ENCODE results near the gene PPP1R13B.

Gene PPP1R13B

DNA sequence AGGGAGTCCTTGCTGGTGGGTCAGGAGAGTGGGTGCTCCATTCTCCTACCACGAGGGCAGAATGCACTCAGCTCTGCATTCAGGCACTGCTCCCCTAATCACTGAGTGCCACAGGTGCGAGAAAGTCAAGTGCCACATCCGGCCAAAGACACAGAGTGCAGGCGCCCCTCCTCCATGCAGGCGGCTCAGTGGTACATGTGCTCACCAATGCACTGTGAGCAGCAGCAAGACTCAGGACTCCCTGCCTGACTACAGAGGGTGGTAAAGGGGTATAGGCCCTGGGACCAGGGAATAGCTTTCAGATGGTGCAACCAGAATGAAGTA is 98.9 kb downstream of the PPP1R13B start:
- DNase-seq (ENCODE audit: low read depth): no peak
- no peak overlapping the region for H3K4me3 ChIP-seq (ENCODE audit: low read length)
- TF ChIP-seq, protein P1, sequence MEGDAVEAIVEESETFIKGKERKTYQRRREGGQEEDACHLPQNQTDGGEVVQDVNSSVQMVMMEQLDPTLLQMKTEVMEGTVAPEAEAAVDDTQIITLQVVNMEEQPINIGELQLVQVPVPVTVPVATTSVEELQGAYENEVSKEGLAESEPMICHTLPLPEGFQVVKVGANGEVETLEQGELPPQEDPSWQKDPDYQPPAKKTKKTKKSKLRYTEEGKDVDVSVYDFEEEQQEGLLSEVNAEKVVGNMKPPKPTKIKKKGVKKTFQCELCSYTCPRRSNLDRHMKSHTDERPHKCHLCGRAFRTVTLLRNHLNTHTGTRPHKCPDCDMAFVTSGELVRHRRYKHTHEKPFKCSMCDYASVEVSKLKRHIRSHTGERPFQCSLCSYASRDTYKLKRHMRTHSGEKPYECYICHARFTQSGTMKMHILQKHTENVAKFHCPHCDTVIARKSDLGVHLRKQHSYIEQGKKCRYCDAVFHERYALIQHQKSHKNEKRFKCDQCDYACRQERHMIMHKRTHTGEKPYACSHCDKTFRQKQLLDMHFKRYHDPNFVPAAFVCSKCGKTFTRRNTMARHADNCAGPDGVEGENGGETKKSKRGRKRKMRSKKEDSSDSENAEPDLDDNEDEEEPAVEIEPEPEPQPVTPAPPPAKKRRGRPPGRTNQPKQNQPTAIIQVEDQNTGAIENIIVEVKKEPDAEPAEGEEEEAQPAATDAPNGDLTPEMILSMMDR (conservative IDR thresholded peaks at IDR 0.05; ENCODE audit: low read length): no peak

DNA sequence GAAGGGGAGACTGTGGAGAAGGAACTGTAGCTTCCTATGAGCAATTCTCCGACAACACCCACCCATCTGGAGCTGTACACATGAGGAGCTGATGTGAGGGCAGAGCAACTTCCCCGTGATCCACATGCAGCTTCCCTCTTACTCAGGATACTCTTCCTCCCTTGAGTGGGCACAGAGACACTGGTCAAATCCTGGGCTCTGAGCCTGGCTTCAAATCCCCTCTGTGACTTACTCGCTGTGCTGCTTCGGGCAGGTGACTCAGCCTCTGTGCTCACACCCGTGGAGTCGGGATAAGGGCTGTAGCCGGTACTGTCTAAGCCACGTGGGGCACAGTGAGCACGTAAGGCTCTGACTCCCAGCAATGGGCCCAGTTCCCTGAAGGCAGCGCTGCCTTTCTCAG is 100.7 kb downstream of the PPP1R13B start:
- peak; percentile 13 for DNase-seq (ENCODE audit: low read depth)
- H3K4me3 ChIP-seq (ENCODE audit: low read length): no peak overlapping the region

GRCh38 chr14:103745424-103745823 is 102.0 kb downstream of the PPP1R13B start:
- H3K4me3 ChIP-seq (ENCODE audit: low read length): no peak overlapping the region
- TF ChIP-seq, protein P1 (conservative IDR thresholded peaks at IDR 0.05; ENCODE audit: low read length): no peak
- no peak for DNase-seq (ENCODE audit: low read depth)

More for the DNA sequence above, 100.7 kb downstream of the PPP1R13B start:
- TF ChIP-seq, protein P1 (conservative IDR thresholded peaks at IDR 0.05; ENCODE audit: low read length): no peak

GRCh38 chr14:103744621-103745395 is 102.6 kb downstream of the PPP1R13B start:
- TF ChIP-seq, protein P1 (conservative IDR thresholded peaks at IDR 0.05; ENCODE audit: low read length): no peak
- no peak overlapping the region for H3K4me3 ChIP-seq (ENCODE audit: low read length)
- DNase-seq (ENCODE audit: low read depth): no peak

- TF ChIP-seq, protein P1 (conservative IDR thresholded peaks at IDR 0.05; ENCODE audit: low read length): no peak
- DNase-seq (ENCODE audit: low read depth): no peak
- no peak overlapping the region for H3K4me3 ChIP-seq (ENCODE audit: low read length)
Measured at GRCh38 chr14:103743691-103744090, 103.7 kb downstream of the PPP1R13B start.

DNA sequence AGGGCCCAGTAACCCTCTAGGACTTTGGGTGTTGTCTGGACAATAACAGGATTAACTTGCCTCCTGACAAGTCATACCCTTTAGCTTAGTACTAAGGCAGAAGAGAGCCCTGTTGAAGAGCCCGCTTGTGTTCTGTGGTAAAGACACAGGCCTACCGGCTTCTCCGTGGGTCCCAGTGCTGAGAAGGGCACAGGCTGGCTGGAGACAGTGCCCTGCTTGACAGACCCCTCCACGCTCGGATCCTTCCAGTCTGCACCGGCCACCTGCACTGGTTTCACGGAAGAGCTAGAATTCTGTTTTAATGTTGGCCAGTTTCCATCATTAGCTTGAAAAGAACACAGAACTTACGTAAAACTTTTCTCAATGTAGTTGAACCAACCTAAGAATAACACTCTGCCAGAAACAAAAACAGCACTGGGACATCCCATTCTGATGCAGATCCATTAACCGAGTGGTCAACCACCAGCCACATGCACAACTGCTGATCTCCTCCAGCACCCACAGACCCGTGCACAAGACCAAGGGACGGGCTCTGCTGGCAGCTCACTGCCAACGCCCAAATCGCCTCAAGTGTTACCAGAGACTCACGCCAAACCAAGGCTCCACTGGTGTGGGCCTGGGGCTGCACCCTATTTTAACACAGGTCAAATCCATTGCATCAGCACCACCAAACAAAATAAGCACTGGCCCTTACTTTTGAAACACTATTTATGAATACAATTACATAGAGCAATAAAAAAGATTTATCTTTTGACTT is 104.7 kb downstream of the PPP1R13B start:
- TF ChIP-seq, protein P1 (conservative IDR thresholded peaks at IDR 0.05; ENCODE audit: low read length): no peak
- no peak overlapping the region for H3K4me3 ChIP-seq (ENCODE audit: low read length)
- no peak for DNase-seq (ENCODE audit: low read depth)

DNA sequence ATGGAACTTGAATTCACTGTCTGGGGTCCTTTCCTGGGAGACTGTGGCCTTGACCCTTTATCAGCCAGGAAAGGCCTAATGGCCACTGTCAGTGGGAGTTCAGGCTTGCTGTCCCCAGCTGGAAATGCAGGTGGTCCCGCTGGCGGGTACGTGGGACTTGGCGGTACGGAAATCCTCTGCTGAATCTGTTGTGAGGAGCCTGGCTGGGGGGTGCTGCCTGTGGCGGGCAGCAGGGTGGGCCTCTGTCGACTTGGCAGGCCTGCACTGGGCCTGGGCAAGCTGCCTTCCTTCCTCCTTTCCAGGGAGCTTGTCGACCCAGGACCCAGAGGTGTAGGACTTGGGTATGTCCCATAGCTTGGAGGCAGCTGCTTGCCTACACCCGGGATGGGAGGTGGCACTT is 105.5 kb downstream of the PPP1R13B start:
- no peak overlapping the region for H3K4me3 ChIP-seq (ENCODE audit: low read length)
- TF ChIP-seq, protein P1 (conservative IDR thresholded peaks at IDR 0.05; ENCODE audit: low read length): no peak
- DNase-seq (ENCODE audit: low read depth): no peak

Measured in AG10803 (cell line).